ENCODE data around the gene ATP6V1E1. TPM values are rescaled to one million over a fixed set of nuclear protein-coding genes. Genes with fewer than 3 reads are reported as not detected.

ATP6V1E1 gene
- total RNA-seq, 4 donors from 2014 or later, result 150 to 194 (median 168) TPM

GRCh38 chr22:17597217-17597616, 31.3 kb downstream of the ATP6V1E1 start:
- Histone ChIP-seq H3K36me3 (peaks cover 70 to 90% (median 87%) of the 10 kb centered on the region in 4 donors), H3K27me3 (no peaks in the 10 kb centered on the region), H3K4me1 (peaks cover 0 to 19% (median 11%) of the 10 kb centered on the region in 4 donors), H3K4me3 (no peak overlapping the region), H3K9me3 (no peaks in the 10 kb centered on the region), H3K27ac (replicated peaks in 1 of 4) (peak overlapping the region in 3 of 4 donors; percentile 38 to 68 (median 42))
- 93% methylated on average over 2 of the region's 2 CpGs for WGBS
- TF ChIP-seq POLR2AphosphoS5 (IDR thresholded peaks at IDR 0.05) (peak in 1 of 2 donors; percentile 68), CTCF (IDR thresholded peaks at IDR 0.05) (no peak)
- DNase-seq (ENCODE audit: extremely low spot score), result no peak
- intact Hi-C loops (cut with DNase I), result no loop called here

GRCh38 chr22:17596226-17596625, 32.3 kb downstream of the ATP6V1E1 start:
- H3K4me3 ChIP-seq, result no peak overlapping the region
- TF ChIP-seq CTCF (IDR thresholded peaks at IDR 0.05) (no peak), POLR2A (IDR thresholded peaks at IDR 0.05; ENCODE audit: low read depth) (no peak), EP300 (IDR thresholded peaks at IDR 0.05) (no peak), POLR2AphosphoS5 (IDR thresholded peaks at IDR 0.05) (no peak)
- 87% methylated on average over 6 of the region's 6 CpGs for WGBS
- no peak for DNase-seq (ENCODE audit: extremely low spot score)
- no peaks in the 10 kb centered on the region for H3K9me3 ChIP-seq
- H3K27ac ChIP-seq (replicated peaks in 1 of 4), result peak overlapping the region in 2 of 4 donors; percentile 38 to 68
- H3K36me3 ChIP-seq, result peaks cover 79 to 100% (median 96%) of the 10 kb centered on the region in 4 donors
- intact Hi-C loops (cut with DNase I), result no loop called here
- peaks cover 0 to 19% (median 11%) of the 10 kb centered on the region in 4 donors for H3K4me1 ChIP-seq
- no peaks in the 10 kb centered on the region for H3K27me3 ChIP-seq

- intact Hi-C loops (cut with DNase I), result no loop called here
- no peak overlapping the region for H3K4me3 ChIP-seq
- no peaks in the 10 kb centered on the region for H3K9me3 ChIP-seq
- peaks cover 0 to 16% (median 5%) of the 10 kb centered on the region in 4 donors for H3K4me1 ChIP-seq
- H3K27me3 ChIP-seq, result no peaks in the 10 kb centered on the region
- WGBS, result 75% methylated on average over 5 of the region's 5 CpGs
- DNase-seq (ENCODE audit: extremely low spot score), result no peak
- peaks cover 64 to 97% (median 76%) of the 10 kb centered on the region in 4 donors for H3K36me3 ChIP-seq
- peak overlapping the region in 1 of 4 donors; percentile 72 for H3K27ac ChIP-seq (replicated peaks in 1 of 4)
- TF ChIP-seq POLR2AphosphoS5 (IDR thresholded peaks at IDR 0.05), result no peak
- no peak for TF ChIP-seq POLR2A (IDR thresholded peaks at IDR 0.05; ENCODE audit: low read depth)
- TF ChIP-seq CTCF (IDR thresholded peaks at IDR 0.05), result no peak
- TF ChIP-seq EP300 (IDR thresholded peaks at IDR 0.05), result no peak
Observed at GRCh38 chr22:17592201-17592600, 36.3 kb downstream of the ATP6V1E1 start.

GRCh38 chr22:17590586-17590985, 38.0 kb downstream of the ATP6V1E1 start:
- Histone ChIP-seq H3K27me3 (no peaks in the 10 kb centered on the region), H3K4me1 (peaks cover 2 to 11% (median 5%) of the 10 kb centered on the region in 4 donors), H3K9me3 (no peaks in the 10 kb centered on the region), H3K27ac (replicated peaks in 1 of 4) (peak overlapping the region in 1 of 4 donors; percentile 26), H3K4me3 (no peak overlapping the region), H3K36me3 (peaks cover 51 to 82% (median 60%) of the 10 kb centered on the region in 4 donors)
- TF ChIP-seq CTCF (IDR thresholded peaks at IDR 0.05) (no peak), POLR2A (IDR thresholded peaks at IDR 0.05; ENCODE audit: low read depth) (no peak), EP300 (IDR thresholded peaks at IDR 0.05) (no peak), POLR2AphosphoS5 (IDR thresholded peaks at IDR 0.05) (no peak)
- DNase-seq (ENCODE audit: extremely low spot score), result no peak
- intact Hi-C loops (cut with DNase I), result no loop called here
- WGBS, result 83% methylated on average over 5 of the region's 5 CpGs

- intact Hi-C loops (cut with DNase I), result no loop called here
- Histone ChIP-seq H3K4me3 (no peak overlapping the region), H3K4me1 (peaks cover 2 to 11% (median 5%) of the 10 kb centered on the region in 4 donors), H3K36me3 (peaks cover 45 to 75% (median 53%) of the 10 kb centered on the region in 4 donors), H3K27me3 (no peaks in the 10 kb centered on the region), H3K27ac (replicated peaks in 1 of 4) (peak overlapping the region in 1 of 4 donors; percentile 26), H3K9me3 (no peaks in the 10 kb centered on the region)
- WGBS, result 91% methylated on average over 10 of the region's 10 CpGs
- DNase-seq (ENCODE audit: extremely low spot score), result no peak
- TF ChIP-seq CTCF (IDR thresholded peaks at IDR 0.05) (no peak), POLR2A (IDR thresholded peaks at IDR 0.05; ENCODE audit: low read depth) (no peak), POLR2AphosphoS5 (IDR thresholded peaks at IDR 0.05) (no peak), EP300 (IDR thresholded peaks at IDR 0.05) (no peak)
Observed at GRCh38 chr22:17589810-17590375, 38.7 kb downstream of the ATP6V1E1 start.

Data from esophagus muscularis mucosa (tissue), 4 donors.